NT2/D1 (cell line): ENCODE results near the gene TRA2A.

Experiments used
- DNase-seq: peaks from one replicate; pipeline ENCODE4 v3.0.0-alpha.2; 2011; ENCODE audit warnings: low read depth, low spot score
- H3K27me3 ChIP-seq: 2 replicates; pipeline ENCODE4 v1.6.0; 2011; ENCODE audit warnings: mild to moderate bottlenecking; ENCODE audit not compliant: insufficient read length, insufficient read depth
- H3K36me3 ChIP-seq: 2 replicates; pipeline ENCODE4 v1.6.1; 2011; ENCODE audit warnings: mild to moderate bottlenecking, low read length, mixed read lengths; ENCODE audit not compliant: insufficient read depth, insufficient read length
- H3K4me1 ChIP-seq: 2 replicates; pipeline ENCODE4 v1.5.1; 2011; ENCODE audit not compliant: insufficient read depth, insufficient read length
- H3K4me3 ChIP-seq: 2 replicates; pipeline ENCODE4 v1.5.1; 2011; ENCODE audit warnings: low read depth; ENCODE audit not compliant: insufficient read length
- H3K9ac ChIP-seq: 2 replicates; pipeline ENCODE4 v1.6.0; 2011; ENCODE audit warnings: low read depth; ENCODE audit not compliant: insufficient read length
- H3K9me3 ChIP-seq: 2 replicates; pipeline ENCODE4 v1.5.1; 2011; ENCODE audit warnings: mild to moderate bottlenecking, low read length; ENCODE audit not compliant: insufficient read depth
- SUZ12 ChIP-seq: IDR thresholded peaks from 2 replicates; pipeline ENCODE4 v1.6.1; 2011; ENCODE audit not compliant: insufficient read length, insufficient read depth; ENCODE audit errors: extremely low read depth
- YY1 ChIP-seq: IDR thresholded peaks from 2 replicates; pipeline ENCODE4 v1.6.1; 2011; ENCODE audit not compliant: insufficient read length, insufficient read depth
- ZNF274 ChIP-seq: IDR thresholded peaks from 2 replicates; pipeline ENCODE4 v1.6.1; 2011; ENCODE audit warnings: mild to moderate bottlenecking, low read depth, low read length

The TRA2A gene

GRCh38 chr7:23469150-23469960 lies 62.4 kb downstream of the TRA2A start:
- Histone ChIP-seq H3K9ac (peak overlapping the region; percentile 99), H3K4me1 (peaks cover 2% of the 10 kb centered on the region), H3K36me3 (no peaks in the 10 kb centered on the region), H3K9me3 (no peaks in the 10 kb centered on the region), H3K4me3 (peak overlapping the region; percentile 97), H3K27me3 (no peaks in the 10 kb centered on the region)
- no peak for DNase-seq
- TF ChIP-seq SUZ12 = no peak
- no peak for TF ChIP-seq ZNF274
- TF ChIP-seq YY1 = no peak

GRCh38 chr7:23468526-23469149 lies 63.1 kb downstream of the TRA2A start:
- Histone ChIP-seq H3K9ac (peak overlapping the region; percentile 99), H3K27me3 (no peaks in the 10 kb centered on the region), H3K9me3 (no peaks in the 10 kb centered on the region), H3K4me3 (peak overlapping the region; percentile 97), H3K4me1 (peaks cover 2% of the 10 kb centered on the region), H3K36me3 (no peaks in the 10 kb centered on the region)
- TF ChIP-seq ZNF274 = no peak
- no peak for TF ChIP-seq SUZ12
- no peak for TF ChIP-seq YY1
- no peak for DNase-seq

GRCh38 chr7:23467806-23468525 lies 63.8 kb downstream of the TRA2A start:
- no peak for DNase-seq
- TF ChIP-seq SUZ12 = no peak
- no peak for TF ChIP-seq YY1
- no peak for TF ChIP-seq ZNF274
- Histone ChIP-seq H3K4me1 (peaks cover 2% of the 10 kb centered on the region), H3K27me3 (no peaks in the 10 kb centered on the region), H3K9me3 (no peaks in the 10 kb centered on the region), H3K4me3 (peak overlapping the region; percentile 97), H3K36me3 (no peaks in the 10 kb centered on the region), H3K9ac (peak overlapping the region; percentile 99)

- H3K4me1 ChIP-seq = peaks cover 2% of the 10 kb centered on the region
- no peaks in the 10 kb centered on the region for H3K36me3 ChIP-seq
- TF ChIP-seq SUZ12 (no peak), ZNF274 (no peak), YY1 (no peak)
- H3K27me3 ChIP-seq = no peaks in the 10 kb centered on the region
- peak overlapping the region; percentile 97 for H3K4me3 ChIP-seq
- no peaks in the 10 kb centered on the region for H3K9me3 ChIP-seq
- peak overlapping the region; percentile 99 for H3K9ac ChIP-seq
- no peak for DNase-seq
Observed at GRCh38 chr7:23467291-23467805, 64.4 kb downstream of the TRA2A start.

GRCh38 chr7:23462846-23463245 lies 68.9 kb downstream of the TRA2A start:
- no peaks in the 10 kb centered on the region for H3K27me3 ChIP-seq
- H3K9ac ChIP-seq = no peak overlapping the region
- H3K4me3 ChIP-seq = no peak overlapping the region
- no peaks in the 10 kb centered on the region for H3K9me3 ChIP-seq
- peaks cover 2% of the 10 kb centered on the region for H3K4me1 ChIP-seq
- TF ChIP-seq ZNF274 (no peak), SUZ12 (no peak), YY1 (no peak)
- peaks cover 26% of the 10 kb centered on the region for H3K36me3 ChIP-seq
- no peak for DNase-seq

GRCh38 chr7:23458044-23458443 lies 73.7 kb downstream of the TRA2A start:
- Histone ChIP-seq H3K36me3 (peaks cover 35% of the 10 kb centered on the region), H3K27me3 (no peaks in the 10 kb centered on the region), H3K4me3 (no peak overlapping the region), H3K9me3 (no peaks in the 10 kb centered on the region), H3K9ac (no peak overlapping the region), H3K4me1 (peaks cover 2% of the 10 kb centered on the region)
- no peak for DNase-seq
- TF ChIP-seq SUZ12 (no peak), ZNF274 (no peak), YY1 (no peak)

GRCh38 chr7:23456093-23456492 lies 75.7 kb downstream of the TRA2A start:
- Histone ChIP-seq H3K4me1 (peaks cover 2% of the 10 kb centered on the region), H3K36me3 (peaks cover 29% of the 10 kb centered on the region), H3K27me3 (no peaks in the 10 kb centered on the region), H3K9me3 (no peaks in the 10 kb centered on the region), H3K4me3 (no peak overlapping the region), H3K9ac (no peak overlapping the region)
- TF ChIP-seq YY1 = no peak
- no peak for DNase-seq
